Caco-2 (cell line): ENCODE results near the gene CACNG6. TPM values are rescaled to one million over a fixed set of nuclear protein-coding genes. Genes with fewer than 3 reads are reported as not detected.
"Not testable (repeated sequence)": the region's sequence is repeated elsewhere in the genome, so short reads cannot be mapped to it uniquely, and the experiment has no call there.

ENCODE experiments used
- BruUV-seq: library from RNA; stranded (reverse); fragments of 400-500 nt; replicated peaks from 2 replicates; lab custom pipeline; 2021; lab: Mats Ljungman, UMichigan
- CTCF ChIA-PET: fragments of 300-600 bp; sonication (Branson Sonifier 250); formaldehyde crosslinking; loops from one replicate; lab custom pipeline; 2022; ENCODE audit warnings: antibody characterized with exemption; lab: Charles Lee
- POLR2A ChIA-PET: fragments of 300-600 bp; sonication (Branson Sonifier 250); formaldehyde crosslinking; loops from one replicate; lab custom pipeline; 2022; ENCODE audit warnings: antibody characterized with exemption; lab: Charles Lee
- DNase-seq, 2 experiments: peaks; one replicate each; pipeline versions ENCODE4 v3.0.0 to v3.0.0-alpha.2; 2020 to 2022
- H3K27me3 ChIP-seq: replicated peaks from 2 replicates; pipeline ENCODE4 v1.6.0; 2011; ENCODE audit warnings: low read length; ENCODE audit not compliant: control insufficient read depth, insufficient read depth
- H3K36me3 ChIP-seq: 2 replicates; pipeline ENCODE4 v1.5.1; 2011; ENCODE audit warnings: low read length; ENCODE audit not compliant: control insufficient read depth, insufficient read depth
- H3K4me1 ChIP-seq: fragments of 250-450 bp; sonication (Bioruptor Pico); 2 replicates; pipeline ENCODE4 v1.5.1; 2020; ENCODE audit warnings: mild to moderate bottlenecking
- H3K4me3 ChIP-seq: 2 replicates; pipeline ENCODE4 v1.5.1; 2011; ENCODE audit warnings: low read depth, mild to moderate bottlenecking, control low read depth, low read length
- H3K9me3 ChIP-seq: fragments of 250-450 bp; sonication (Bioruptor Pico); 2 replicates; pipeline ENCODE4 v1.5.1; 2020; ENCODE audit warnings: mild to moderate bottlenecking, moderate library complexity
- H3K27ac Mint-ChIP-seq: one replicate; pipeline ENCODE4 v1.8.0; 2022; ENCODE audit warnings: mixed read lengths; ENCODE audit not compliant: unreplicated experiment
- H3K27me3 Mint-ChIP-seq: one replicate; pipeline ENCODE4 v1.8.0; 2022; ENCODE audit warnings: mixed read lengths; ENCODE audit not compliant: insufficient read depth, unreplicated experiment
- H3K36me3 Mint-ChIP-seq: one replicate; pipeline ENCODE4 v1.8.0; 2022; ENCODE audit warnings: mild to moderate bottlenecking, mixed read lengths; ENCODE audit not compliant: insufficient read depth, unreplicated experiment
- H3K4me1 Mint-ChIP-seq: one replicate; pipeline ENCODE4 v1.8.0; 2022; ENCODE audit warnings: low read depth, mixed read lengths; ENCODE audit not compliant: unreplicated experiment
- H3K4me3 Mint-ChIP-seq: one replicate; pipeline ENCODE4 v1.8.0; 2022; ENCODE audit warnings: mild to moderate bottlenecking, moderate library complexity, mixed read lengths; ENCODE audit not compliant: unreplicated experiment
- H3K9me3 Mint-ChIP-seq: one replicate; pipeline ENCODE4 v1.8.0; 2022; ENCODE audit warnings: mixed read lengths; ENCODE audit not compliant: unreplicated experiment
- intact Hi-C: fragments of 100-400 bp; cut with micrococcal nuclease; formaldehyde crosslinking; loops from one replicate; pipeline ENCODE4 v1.10.0; 2022; ENCODE audit not compliant: unreplicated experiment
- total RNA-seq: library from RNA; stranded (reverse); gene quantifications from 2 replicates; pipeline ENCODE4 v1.2.3, GENCODE V29; 2022
- TF ChIP-seq, protein P1 (sequence below), 2 experiments: fragments of 200-600 bp in 1 of 2; IDR thresholded peaks; 1 replicate in 1 of 2; 2 replicates in 1 of 2; pipeline versions ENCODE4 v1.5.1 to v1.8.0; 2011 to 2022; ENCODE audit warnings: antibody characterized with exemption in 1 of 2, control low read depth in 1 of 2, inconsistent platforms in 1 of 2, low read depth in 1 of 2, low read length in 1 of 2, mild to moderate bottlenecking in 1 of 2, moderate library complexity in 1 of 2; ENCODE audit not compliant: insufficient read depth in 1 of 2, severe bottlenecking in 1 of 2, unreplicated experiment in 1 of 2

Gene CACNG6
- total RNA-seq, 1 experiment from 2014 or later, result 1.4 TPM

DNA sequence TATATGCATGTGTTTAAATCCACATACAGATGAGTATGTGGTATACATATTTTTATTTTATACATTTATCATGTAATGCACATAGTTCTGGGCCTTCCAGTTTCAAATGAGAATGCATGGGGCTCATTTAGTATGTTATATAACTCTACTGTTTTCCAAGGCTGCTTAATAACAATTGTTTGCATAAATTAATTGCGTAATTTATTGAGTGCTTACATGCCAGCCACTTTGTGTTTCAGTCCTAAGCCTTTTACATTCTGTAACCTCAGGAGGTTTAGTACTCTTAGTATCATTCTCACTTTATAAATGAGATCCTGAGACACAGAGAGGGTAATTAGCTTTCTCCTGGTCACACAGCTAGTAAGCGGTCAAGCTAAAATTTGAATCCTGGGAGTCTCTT is 45.4 kb upstream of the CACNG6 start:
- H3K4me1 Mint-ChIP-seq, result no peaks in the 10 kb centered on the region
- TF ChIP-seq, protein P1, sequence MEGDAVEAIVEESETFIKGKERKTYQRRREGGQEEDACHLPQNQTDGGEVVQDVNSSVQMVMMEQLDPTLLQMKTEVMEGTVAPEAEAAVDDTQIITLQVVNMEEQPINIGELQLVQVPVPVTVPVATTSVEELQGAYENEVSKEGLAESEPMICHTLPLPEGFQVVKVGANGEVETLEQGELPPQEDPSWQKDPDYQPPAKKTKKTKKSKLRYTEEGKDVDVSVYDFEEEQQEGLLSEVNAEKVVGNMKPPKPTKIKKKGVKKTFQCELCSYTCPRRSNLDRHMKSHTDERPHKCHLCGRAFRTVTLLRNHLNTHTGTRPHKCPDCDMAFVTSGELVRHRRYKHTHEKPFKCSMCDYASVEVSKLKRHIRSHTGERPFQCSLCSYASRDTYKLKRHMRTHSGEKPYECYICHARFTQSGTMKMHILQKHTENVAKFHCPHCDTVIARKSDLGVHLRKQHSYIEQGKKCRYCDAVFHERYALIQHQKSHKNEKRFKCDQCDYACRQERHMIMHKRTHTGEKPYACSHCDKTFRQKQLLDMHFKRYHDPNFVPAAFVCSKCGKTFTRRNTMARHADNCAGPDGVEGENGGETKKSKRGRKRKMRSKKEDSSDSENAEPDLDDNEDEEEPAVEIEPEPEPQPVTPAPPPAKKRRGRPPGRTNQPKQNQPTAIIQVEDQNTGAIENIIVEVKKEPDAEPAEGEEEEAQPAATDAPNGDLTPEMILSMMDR (IDR thresholded peaks at IDR 0.05; ENCODE audit: insufficient read depth in 1 of 2, low read depth in 1 of 2, low read length in 1 of 2, severe bottlenecking in 1 of 2, unreplicated experiment in 1 of 2), result no peak
- H3K27me3 Mint-ChIP-seq, result no peaks in the 10 kb centered on the region
- Histone ChIP-seq H3K36me3 (no peaks in the 10 kb centered on the region), H3K4me3 (no peak overlapping the region), H3K4me1 (no peaks in the 10 kb centered on the region), H3K9me3 (no peaks in the 10 kb centered on the region), H3K27me3 (no peaks in the 10 kb centered on the region)
- peaks cover 8% of the 10 kb centered on the region for H3K36me3 Mint-ChIP-seq
- H3K27ac Mint-ChIP-seq, result no peak overlapping the region
- BruUV-seq, result no TSS peak
- H3K9me3 Mint-ChIP-seq, result no peaks in the 10 kb centered on the region
- CTCF ChIA-PET, result no interaction called here
- intact Hi-C loops, result no loop called here
- POLR2A ChIA-PET, result no interaction called here
- H3K4me3 Mint-ChIP-seq, result no peak overlapping the region
- DNase-seq, result no peak

DNA sequence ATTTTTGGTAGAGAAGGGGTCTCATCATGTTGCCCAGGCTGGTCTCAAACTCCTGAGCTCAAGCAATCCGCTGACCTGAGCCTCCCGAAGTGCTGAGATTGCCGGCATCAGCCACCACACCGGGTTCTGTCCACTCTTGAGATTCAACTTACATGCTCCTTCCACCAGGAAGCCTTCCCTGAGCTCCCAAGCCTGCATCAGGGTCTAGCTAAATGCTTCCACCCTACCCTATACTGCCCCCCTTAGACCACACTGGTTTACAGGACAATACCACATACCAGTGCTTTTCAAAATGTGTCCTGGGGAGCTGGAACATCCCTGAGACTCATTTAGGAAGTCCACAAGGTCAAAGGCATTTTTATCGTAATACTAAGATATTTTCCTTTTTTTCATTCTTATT is 43.8 kb upstream of the CACNG6 start:
- no peaks in the 10 kb centered on the region for H3K36me3 ChIP-seq
- H3K4me3 Mint-ChIP-seq, result no peak overlapping the region
- BruUV-seq, result no TSS peak
- H3K4me3 ChIP-seq, result no peak overlapping the region
- POLR2A ChIA-PET, result no interaction called here
- H3K9me3 ChIP-seq, result no peaks in the 10 kb centered on the region
- intact Hi-C loops, result no loop called here
- CTCF ChIA-PET, result no interaction called here
- no peaks in the 10 kb centered on the region for H3K27me3 Mint-ChIP-seq
- no peak overlapping the region for H3K27ac Mint-ChIP-seq
- TF ChIP-seq, protein P1 (IDR thresholded peaks at IDR 0.05; ENCODE audit: insufficient read depth in 1 of 2, low read depth in 1 of 2, low read length in 1 of 2, severe bottlenecking in 1 of 2, unreplicated experiment in 1 of 2), result no peak
- no peaks in the 10 kb centered on the region for H3K4me1 Mint-ChIP-seq
- no peak for DNase-seq
- H3K36me3 Mint-ChIP-seq, result peaks cover 6% of the 10 kb centered on the region
- H3K4me1 ChIP-seq, result no peaks in the 10 kb centered on the region
- H3K9me3 Mint-ChIP-seq, result no peaks in the 10 kb centered on the region
- no peaks in the 10 kb centered on the region for H3K27me3 ChIP-seq

DNA sequence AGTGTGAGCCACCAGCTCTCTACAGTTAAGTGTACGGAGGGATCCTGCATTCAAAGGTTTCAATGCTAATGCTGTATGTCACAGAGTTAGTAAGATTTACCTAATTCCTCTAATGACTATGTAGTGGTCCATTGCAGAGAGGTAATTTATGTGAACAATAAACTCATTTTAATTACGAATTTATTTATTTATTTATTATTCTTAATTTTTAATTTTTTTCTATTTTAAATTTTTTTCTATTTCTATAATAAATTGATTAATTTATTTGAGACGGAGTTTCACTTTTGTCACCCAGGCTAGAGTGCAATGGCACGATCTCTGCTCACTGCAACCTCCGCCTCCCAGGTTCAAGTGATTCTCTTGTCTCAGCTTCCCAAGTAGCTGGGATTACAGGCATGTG is 42.8 kb upstream of the CACNG6 start:
- H3K36me3 Mint-ChIP-seq, H3K36me3 ChIP-seq, H3K4me3 Mint-ChIP-seq, H3K4me1 ChIP-seq, DNase-seq, H3K4me1 Mint-ChIP-seq, BruUV-seq, CTCF ChIA-PET, intact Hi-C loops, H3K27ac Mint-ChIP-seq, H3K4me3 ChIP-seq, POLR2A ChIA-PET, H3K9me3 Mint-ChIP-seq, H3K27me3 Mint-ChIP-seq, H3K27me3 ChIP-seq, H3K9me3 ChIP-seq: not testable (repeated sequence)

DNA sequence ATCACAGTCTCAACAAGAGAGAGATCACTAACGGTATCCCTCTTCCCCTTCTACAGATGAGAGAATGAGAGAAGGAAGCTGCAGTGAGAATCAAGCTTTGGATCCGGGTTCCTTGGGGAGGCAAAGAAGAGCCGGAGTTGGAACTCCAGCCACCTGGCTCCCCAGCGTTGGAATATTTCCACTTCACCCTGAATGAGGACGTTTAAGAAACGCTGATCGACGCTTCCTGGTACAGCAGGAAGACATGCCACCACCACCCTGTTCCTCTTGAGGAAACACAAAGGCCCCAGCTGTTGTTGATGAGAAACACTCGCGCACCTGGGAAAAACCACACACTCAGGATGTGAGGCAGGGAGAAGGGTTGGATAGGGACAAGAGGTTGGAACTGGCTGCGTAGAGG is 40.0 kb upstream of the CACNG6 start:
- Histone ChIP-seq H3K36me3 (no peaks in the 10 kb centered on the region), H3K27me3 (no peaks in the 10 kb centered on the region), H3K4me3 (no peak overlapping the region), H3K4me1 (no peaks in the 10 kb centered on the region), H3K9me3 (no peaks in the 10 kb centered on the region)
- Mint-ChIP-seq H3K9me3 (no peaks in the 10 kb centered on the region), H3K36me3 (no peaks in the 10 kb centered on the region), H3K27ac (no peak overlapping the region), H3K4me1 (no peaks in the 10 kb centered on the region), H3K4me3 (no peak overlapping the region), H3K27me3 (peaks cover 2% of the 10 kb centered on the region)
- POLR2A ChIA-PET, result no interaction called here
- intact Hi-C loops, result no loop called here
- CTCF ChIA-PET, result no interaction called here
- BruUV-seq, result no TSS peak
- TF ChIP-seq, protein P1 (IDR thresholded peaks at IDR 0.05; ENCODE audit: insufficient read depth in 1 of 2, low read depth in 1 of 2, low read length in 1 of 2, severe bottlenecking in 1 of 2, unreplicated experiment in 1 of 2), result no peak
- DNase-seq, result no peak
